ENCODE data around the gene TUSC2. TPM values are rescaled to one million over a fixed set of nuclear protein-coding genes. Genes with fewer than 3 reads are reported as not detected.

TUSC2 gene
- total RNA-seq, 1 experiment from 2014 or later = 38.3 TPM

GRCh38 chr3:50322386-50323091 is 5.5 kb downstream of the TUSC2 start, which contains the start of gene HYAL2:
HYAL2 (minus strand) TSS chr3:50322745; CDS start chr3:50320489, 2,256 bp downstream.
- ChIA-PET POLR2A (interaction anchor here (1.4 kb wide), 1 partner anchor 23 kb away, joined by 12 read pairs; the partner anchor contains the start of genes HYAL3 and NAA80), CTCF (interaction anchor here (1.4 to 2.3 kb wide), 2 partner anchors 14 to 15 kb away, joined by 11 to 27 read pairs; no protein-coding TSS in a partner anchor)
- peak within 1 kb of the TSS; percentile 81 for H3K4me3 Mint-ChIP-seq (ENCODE audit: unreplicated experiment)

GRCh38 chr3:50322115-50322385 is 6.0 kb downstream of the TUSC2 start:
- no peaks in the 10 kb centered on the region for H3K27me3 Mint-ChIP-seq (ENCODE audit: insufficient read depth, unreplicated experiment)
- Histone ChIP-seq H3K36me3 (ENCODE audit: control insufficient read depth, insufficient read depth, low read length) (peaks cover 4% of the 10 kb centered on the region), H3K4me1 (peaks cover 27% of the 10 kb centered on the region), H3K4me3 (ENCODE audit: low read depth, low read length) (peak overlapping the region; percentile 58), H3K9me3 (no peaks in the 10 kb centered on the region), H3K27me3 (replicated peaks; ENCODE audit: control insufficient read depth, insufficient read depth, low read length) (no peaks in the 10 kb centered on the region)
- ChIA-PET CTCF (interaction anchor here (1.0 to 1.4 kb wide), 2 partner anchors 15 to 23 kb away, joined by 8 to 27 read pairs; partner anchors contain the start of genes HYAL3 and NAA80), POLR2A (interaction anchor here (0.6 to 1.4 kb wide), 2 partner anchors 23 to 536 kb away, joined by 4 to 12 read pairs; partner anchors contain the start of genes HYAL3 and NAA80)
- no peak for TF ChIP-seq CTCF (IDR thresholded peaks at IDR 0.05; ENCODE audit: insufficient read depth in 1 of 2, low read depth in 1 of 2, low read length in 1 of 2, severe bottlenecking in 1 of 2, unreplicated experiment in 1 of 2)
- no peaks in the 10 kb centered on the region for H3K9me3 Mint-ChIP-seq (ENCODE audit: unreplicated experiment)
- BruUV-seq (replicated peaks) = TSS peak; percentile 62
- H3K4me1 Mint-ChIP-seq (ENCODE audit: low read depth, unreplicated experiment) = peaks cover under 1% of the 10 kb centered on the region
- intact Hi-C loops (cut with micrococcal nuclease; ENCODE audit: unreplicated experiment) = no loop called here
- peak overlapping the region; percentile 96 for H3K27ac Mint-ChIP-seq (ENCODE audit: unreplicated experiment)
- H3K4me3 Mint-ChIP-seq (ENCODE audit: unreplicated experiment) = peak overlapping the region; percentile 81
- peaks cover 40% of the 10 kb centered on the region for H3K36me3 Mint-ChIP-seq (ENCODE audit: insufficient read depth, unreplicated experiment)
- no peak for DNase-seq

More at GRCh38 chr3:50322386-50323091, 5.5 kb downstream of the TUSC2 start, which contains the start of gene HYAL2:
- H3K4me3 ChIP-seq (ENCODE audit: low read depth, low read length) = peak within 1 kb of the TSS; percentile 58
- no TSS peak for BruUV-seq (replicated peaks)
- H3K27ac Mint-ChIP-seq (ENCODE audit: unreplicated experiment) = peak within 1 kb of the TSS; percentile 96
- no peaks in the 10 kb centered on the region for H3K27me3 ChIP-seq (replicated peaks; ENCODE audit: control insufficient read depth, insufficient read depth, low read length)
- intact Hi-C loops (cut with micrococcal nuclease; ENCODE audit: unreplicated experiment) = no loop called here
- peaks cover 22% of the 10 kb centered on the region for H3K4me1 ChIP-seq
- no peaks in the 10 kb centered on the region for H3K9me3 Mint-ChIP-seq (ENCODE audit: unreplicated experiment)
- no peaks in the 10 kb centered on the region for H3K4me1 Mint-ChIP-seq (ENCODE audit: low read depth, unreplicated experiment)
- DNase-seq = no peak
- no peaks in the 10 kb centered on the region for H3K9me3 ChIP-seq
- H3K27me3 Mint-ChIP-seq (ENCODE audit: insufficient read depth, unreplicated experiment) = no peaks in the 10 kb centered on the region
- peaks cover 40% of the 10 kb centered on the region for H3K36me3 Mint-ChIP-seq (ENCODE audit: insufficient read depth, unreplicated experiment)
- TF ChIP-seq CTCF (IDR thresholded peaks at IDR 0.05; ENCODE audit: insufficient read depth in 1 of 2, low read depth in 1 of 2, low read length in 1 of 2, severe bottlenecking in 1 of 2, unreplicated experiment in 1 of 2) = no peak
- peaks cover 4% of the 10 kb centered on the region for H3K36me3 ChIP-seq (ENCODE audit: control insufficient read depth, insufficient read depth, low read length)

- peak; percentile 67 to 68 for TF ChIP-seq CTCF (IDR thresholded peaks at IDR 0.05; ENCODE audit: insufficient read depth in 1 of 2, low read depth in 1 of 2, low read length in 1 of 2, severe bottlenecking in 1 of 2, unreplicated experiment in 1 of 2)
- POLR2A ChIA-PET = interaction anchor here (0.6 to 1.4 kb wide), 4 partner anchors 16 to 536 kb away, joined by 4 to 12 read pairs (median 8); partner anchors contain the start of genes HYAL3 and NAA80
- Mint-ChIP-seq H3K9me3 (ENCODE audit: unreplicated experiment) (no peaks in the 10 kb centered on the region), H3K27me3 (ENCODE audit: insufficient read depth, unreplicated experiment) (no peaks in the 10 kb centered on the region), H3K4me1 (ENCODE audit: low read depth, unreplicated experiment) (peaks cover 6% of the 10 kb centered on the region), H3K36me3 (ENCODE audit: insufficient read depth, unreplicated experiment) (peaks cover 37% of the 10 kb centered on the region), H3K4me3 (ENCODE audit: unreplicated experiment) (peak overlapping the region; percentile 81), H3K27ac (ENCODE audit: unreplicated experiment) (peak overlapping the region; percentile 96)
- DNase-seq = peak; percentile 92 to 94
- peaks cover 4% of the 10 kb centered on the region for H3K36me3 ChIP-seq (ENCODE audit: control insufficient read depth, insufficient read depth, low read length)
- peaks cover 33% of the 10 kb centered on the region for H3K4me1 ChIP-seq
- H3K27me3 ChIP-seq (replicated peaks; ENCODE audit: control insufficient read depth, insufficient read depth, low read length) = no peaks in the 10 kb centered on the region
- BruUV-seq (replicated peaks) = no TSS peak
- intact Hi-C loops (cut with micrococcal nuclease; ENCODE audit: unreplicated experiment) = loop anchor here (1.0 kb wide), 1 partner anchor 22 kb away; the partner anchor contains the start of genes HYAL3 and NAA80
- no peaks in the 10 kb centered on the region for H3K9me3 ChIP-seq
- CTCF ChIA-PET = interaction anchor here (0.5 to 1.4 kb wide), 12 partner anchors 10 to 1720 kb away, joined by 3 to 27 read pairs (median 5); partner anchors contain the start of genes CYB561D2, GNAI2, HYAL3 and NAA80
- peak overlapping the region; percentile 58 for H3K4me3 ChIP-seq (ENCODE audit: low read depth, low read length)
Observed at GRCh38 chr3:50321336-50322114, 6.5 kb downstream of the TUSC2 start.
